ENCODE measurements around the gene ZNF319. TPM values are rescaled to one million over a fixed set of nuclear protein-coding genes. Genes with fewer than 3 reads are reported as not detected.

Gene ZNF319
- total and polyA plus RNA-seq, 2 of the 8 experiments (the other 6 are each of a cell fraction or from before 2014, with no cell fraction given), result 3.3 to 5.5 TPM

- CTCF ChIA-PET (ENCODE audit: partially characterized antibody), result interaction anchor here (0.8 to 19.9 kb wide), 14 partner anchors 8 to 305 kb away, joined by 3 to 362 read pairs (median 6); partner anchors contain the start of gene CFAP20
Observed at GRCh38 chr16:58027916-58028455, 27.5 kb upstream of the ZNF319 start.

More at GRCh38 chr16:58027916-58028455, 27.5 kb upstream of the ZNF319 start:
- Histone ChIP-seq H3K56ac (replicated peaks; ENCODE audit: insufficient read length, low read depth, low read length) (peak overlapping the region; percentile 9), H3K4ac (replicated peaks; ENCODE audit: insufficient read length, low read depth, low read length) (peak overlapping the region; percentile 81), H3K9me3 (ENCODE audit: insufficient read depth in 2 of 2, low read depth in 1 of 2, low read length in 1 of 2) (no peaks in the 10 kb centered on the region), H3K4me1 (replicated peaks in 1 of 4; ENCODE audit: control insufficient read depth in 3 of 4, insufficient read depth in 4 of 4, low read length in 3 of 4) (peaks cover 0 to 30% (median 18%) of the 10 kb centered on the region in 4 experiments; a peak in 6 of 7 replicates), H3K4me3 (ENCODE audit: extremely low read depth in 1 of 4, insufficient read depth in 2 of 4, low read depth in 3 of 4, low read length in 4 of 4) (peak overlapping the region in 1 of 4 experiments; percentile 90; a peak in 3 of 8 replicates), H3K23me2 (ENCODE audit: low read depth, low read length) (peaks cover 25% of the 10 kb centered on the region; the same call in 1 of the 2 replicates), H3K4me2 (ENCODE audit: insufficient read depth in 1 of 2, low read depth in 2 of 2, low read length in 2 of 2) (peak overlapping the region; percentile 83 to 99), H2BK12ac (ENCODE audit: low read depth, low read length) (peak overlapping the region; percentile 99; the same call in 1 of the 2 replicates), H2BK120ac (replicated peaks; ENCODE audit: low read depth, low read length) (peak overlapping the region; percentile 29), H2AK5ac (ENCODE audit: low read depth, low read length) (peak overlapping the region; percentile 77; the same call in 1 of the 2 replicates), H3K18ac (ENCODE audit: extremely low read depth, low read length) (peak overlapping the region; percentile 55), H3K79me1 (ENCODE audit: low read depth, low read length) (peaks cover 22% of the 10 kb centered on the region), H3K14ac (ENCODE audit: insufficient read length) (no peak overlapping the region), H2AFZ (ENCODE audit: low read length) (no peak overlapping the region), H3K27me3 (replicated peaks in 1 of 4; ENCODE audit: control insufficient read depth in 3 of 4, extremely low read depth in 1 of 4, insufficient read depth in 3 of 4, low read length in 3 of 4) (no peaks in the 10 kb centered on the region; a peak in 3 of 7 replicates), H4K8ac (ENCODE audit: extremely low read depth, insufficient read depth, low read length) (no peak overlapping the region), H3K79me2 (ENCODE audit: control insufficient read depth in 1 of 2, insufficient read depth in 2 of 2, low read length in 2 of 2) (peaks cover 0 to 41% of the 10 kb centered on the region in 2 experiments; a peak in 2 of 4 replicates), H3K27ac (ENCODE audit: low read depth, low read length) (no peak overlapping the region), H2BK5ac (ENCODE audit: low read depth, low read length) (peak overlapping the region; percentile 89; the same call in 1 of the 2 replicates), H3K36me3 (ENCODE audit: control insufficient read depth in 2 of 4, insufficient read depth in 4 of 4, low read length in 3 of 4) (no peaks in the 10 kb centered on the region), H3K9ac (replicated peaks in 1 of 4; ENCODE audit: extremely low read depth in 1 of 4, low read depth in 3 of 4, low read length in 3 of 4) (no peak overlapping the region), H4K20me1 (replicated peaks in 1 of 2; ENCODE audit: control insufficient read depth in 1 of 2, insufficient read depth in 2 of 2, low read length in 2 of 2) (peaks cover 0 to 18% of the 10 kb centered on the region in 2 experiments), H4K5ac (ENCODE audit: insufficient read length, low read depth, low read length) (peak overlapping the region; percentile 8), H4K91ac (replicated peaks; ENCODE audit: insufficient read length, low read length) (peak overlapping the region; percentile 83), H3K23ac (ENCODE audit: insufficient read length) (no peak overlapping the region), H2BK15ac (ENCODE audit: low read length) (peak overlapping the region; percentile 97; the same call in 1 of the 2 replicates), H2BK20ac (ENCODE audit: low read length) (peak overlapping the region; percentile 98)
- POLR2A ChIA-PET (ENCODE audit: partially characterized antibody), result interaction anchor here (0.6 to 3.6 kb wide), 11 partner anchors 8 to 575 kb away, joined by 3 to 15 read pairs (median 4); partner anchors contain the start of genes CFAP20 and KATNB1
- 50% methylated on average over 8 of the region's 8 CpGs; no CpG with 5 or more reads in 1 of the 2 experiments for WGBS, 2 experiments (ENCODE audit: extremely low coverage in 1 of 2, insufficient coverage in 1 of 2, insufficient read length in 1 of 2, insufficient replicate concordance in 2 of 2, low coverage in 1 of 2, low lambda C conversion rate in 2 of 2, missing lambda C conversion rate in 1 of 2)
- FAIRE-seq (no peak), DNase-seq (ENCODE audit: low read depth in 1 of 2, low spot score in 2 of 2) (no peak)
- TF ChIP-seq TCF12 (IDR thresholded peaks at IDR 0.05; ENCODE audit: low read depth, low read length) (no peak), TEAD4 (IDR thresholded peaks at IDR 0.05; ENCODE audit: low read depth, low read length) (peak; percentile 57; the same call in 1 of the 2 replicates), MAX (IDR thresholded peaks at IDR 0.05) (0 out of 2 replicates have a peak, but pooled peaks have one; percentile 11), YY1 (IDR thresholded peaks at IDR 0.05; ENCODE audit: low read depth, low read length) (peak; percentile 80)
